Measurements from ENCODE around the gene WNK1.
"Not testable (repeated sequence)": the region's sequence is repeated elsewhere in the genome, so short reads cannot be mapped to it uniquely, and the experiment has no call there.

WNK1 gene

GRCh38 chr12:749751-750270 lies 2.6 kb upstream of the WNK1 start:
- no peak for DNase-seq

GRCh38 chr12:750366-751191 lies 1.8 kb upstream of the WNK1 start:
- no peak for DNase-seq

DNA sequence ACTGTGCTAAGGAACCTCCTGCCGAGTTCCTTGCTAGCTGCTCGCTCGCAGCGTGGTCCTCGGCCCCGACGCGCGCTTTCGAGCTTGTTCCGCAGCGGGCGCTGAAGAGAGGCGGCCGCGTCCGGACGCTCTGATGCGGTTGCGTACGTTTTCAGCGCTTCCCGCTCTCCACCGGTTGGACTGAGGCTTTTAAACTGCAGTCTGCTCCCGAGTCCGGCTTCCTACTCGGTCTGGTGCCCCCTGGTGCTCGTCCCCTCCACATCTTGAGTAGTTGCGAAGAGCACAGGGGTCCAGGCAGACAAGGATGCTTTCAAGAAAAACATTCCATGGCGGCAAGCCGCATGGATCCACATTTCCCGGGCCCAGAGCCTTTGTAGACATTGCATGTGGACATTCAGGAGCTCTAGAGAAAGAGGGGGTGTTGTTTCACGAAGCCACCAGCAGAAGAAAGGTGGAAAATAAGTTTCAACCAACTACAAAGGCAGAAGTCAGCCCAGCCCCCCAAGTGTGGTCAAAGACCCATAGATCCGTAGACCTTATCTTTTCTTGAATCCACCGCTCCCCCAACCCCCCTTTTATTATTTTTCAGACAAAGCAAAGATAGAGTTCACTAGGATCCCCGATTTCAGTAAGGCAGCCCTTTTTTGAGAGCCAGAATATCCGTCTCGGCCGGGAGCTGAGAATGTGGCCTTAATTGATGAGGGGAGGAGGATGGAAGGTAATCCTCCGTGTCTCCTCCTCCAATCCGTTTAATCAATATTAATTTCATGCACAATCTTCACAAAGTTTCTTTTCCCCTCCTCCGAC lies 984 bp upstream of the WNK1 start:
- DNase-seq: peak; percentile 98

- no peak for DNase-seq
Observed at GRCh38 chr12:752695-753610, 574 bp downstream of the WNK1 start.

- DNase-seq: no peak
Observed at GRCh38 chr12:753611-754472, 1.5 kb downstream of the WNK1 start.

- no peak for DNase-seq
Observed at GRCh38 chr12:754473-754820, 2.1 kb downstream of the WNK1 start.

DNA sequence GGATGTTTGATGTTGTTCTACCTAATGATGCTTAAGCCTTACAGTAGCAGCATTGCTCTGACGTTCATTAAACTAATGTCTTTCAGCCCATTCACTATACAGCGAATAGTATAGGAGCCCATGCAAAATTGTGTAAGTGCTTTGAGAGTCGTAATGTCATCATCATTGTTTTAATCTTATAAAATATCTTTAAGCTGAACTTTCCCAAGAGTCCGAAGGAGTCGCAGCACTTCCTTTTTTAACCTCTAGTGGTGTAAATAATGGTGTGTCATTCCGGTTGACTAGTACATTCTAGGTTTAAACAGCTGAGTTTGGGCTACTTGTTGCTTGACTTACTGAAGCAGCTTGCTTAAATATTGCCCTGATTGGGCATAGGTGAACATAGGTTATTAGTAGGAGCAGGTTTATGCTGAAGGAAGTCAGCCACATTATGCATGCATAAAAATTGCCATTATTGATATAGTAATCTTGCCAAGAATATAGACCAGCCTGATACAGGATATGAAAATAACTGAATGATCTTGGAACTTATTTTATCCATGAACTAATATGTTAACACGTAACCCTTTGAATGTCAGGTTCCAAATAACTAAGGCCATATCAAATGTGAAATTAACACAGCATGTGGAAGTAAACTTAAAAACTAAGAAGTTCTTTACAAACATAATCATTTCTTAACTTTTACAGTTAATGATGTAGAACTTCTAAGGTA lies 2.6 kb downstream of the WNK1 start:
- no peak for DNase-seq

DNA sequence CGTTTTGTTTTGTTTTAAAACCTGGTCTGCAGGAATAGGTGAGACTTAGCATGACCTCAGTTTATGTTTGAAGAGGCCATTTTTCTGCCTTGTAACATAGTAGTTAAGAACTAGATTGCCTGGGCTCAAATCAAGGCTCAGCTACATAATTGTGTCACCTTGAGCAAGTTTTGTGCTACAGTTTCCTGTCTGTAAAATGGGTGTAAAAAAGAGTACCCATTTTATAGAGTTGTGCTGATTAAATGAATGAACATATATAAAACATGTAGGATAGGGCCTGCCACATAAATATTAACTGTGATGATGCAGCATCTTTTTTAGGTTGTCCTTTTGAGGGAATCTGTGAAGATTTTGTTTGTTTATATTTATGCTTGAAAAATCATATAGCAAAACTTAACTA lies 7.2 kb downstream of the WNK1 start:
- no peak for DNase-seq

- no peak for DNase-seq
Observed at GRCh38 chr12:761256-761655, 8.9 kb downstream of the WNK1 start.

DNA sequence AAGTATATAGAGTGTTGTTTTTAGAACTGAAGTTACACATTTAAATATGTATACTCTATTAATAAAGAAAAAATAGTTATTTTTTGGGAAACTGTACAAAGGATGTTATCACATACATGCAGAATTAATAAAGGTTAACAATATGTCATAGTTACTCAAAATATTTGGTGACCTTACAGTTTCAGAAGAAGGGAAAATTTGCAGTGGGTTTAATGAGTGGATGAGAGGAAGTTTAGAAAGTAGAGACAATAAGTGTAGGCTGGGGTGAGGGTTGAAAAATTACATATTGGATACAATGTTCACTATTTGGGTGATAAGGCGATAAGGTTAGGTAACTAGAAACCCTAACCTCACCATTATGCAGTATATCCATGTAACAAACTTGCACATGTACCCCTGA lies 13.5 kb downstream of the WNK1 start:
- DNase-seq: no peak

- no peak for DNase-seq
Observed at GRCh38 chr12:768434-768833, 16.1 kb downstream of the WNK1 start.

- DNase-seq: no peak
Observed at GRCh38 chr12:770479-770878, 18.1 kb downstream of the WNK1 start.

- DNase-seq: no peak
Observed at GRCh38 chr12:772056-772697, 19.8 kb downstream of the WNK1 start.

- DNase-seq: no peak
Observed at GRCh38 chr12:774051-774614, 21.8 kb downstream of the WNK1 start.

DNA sequence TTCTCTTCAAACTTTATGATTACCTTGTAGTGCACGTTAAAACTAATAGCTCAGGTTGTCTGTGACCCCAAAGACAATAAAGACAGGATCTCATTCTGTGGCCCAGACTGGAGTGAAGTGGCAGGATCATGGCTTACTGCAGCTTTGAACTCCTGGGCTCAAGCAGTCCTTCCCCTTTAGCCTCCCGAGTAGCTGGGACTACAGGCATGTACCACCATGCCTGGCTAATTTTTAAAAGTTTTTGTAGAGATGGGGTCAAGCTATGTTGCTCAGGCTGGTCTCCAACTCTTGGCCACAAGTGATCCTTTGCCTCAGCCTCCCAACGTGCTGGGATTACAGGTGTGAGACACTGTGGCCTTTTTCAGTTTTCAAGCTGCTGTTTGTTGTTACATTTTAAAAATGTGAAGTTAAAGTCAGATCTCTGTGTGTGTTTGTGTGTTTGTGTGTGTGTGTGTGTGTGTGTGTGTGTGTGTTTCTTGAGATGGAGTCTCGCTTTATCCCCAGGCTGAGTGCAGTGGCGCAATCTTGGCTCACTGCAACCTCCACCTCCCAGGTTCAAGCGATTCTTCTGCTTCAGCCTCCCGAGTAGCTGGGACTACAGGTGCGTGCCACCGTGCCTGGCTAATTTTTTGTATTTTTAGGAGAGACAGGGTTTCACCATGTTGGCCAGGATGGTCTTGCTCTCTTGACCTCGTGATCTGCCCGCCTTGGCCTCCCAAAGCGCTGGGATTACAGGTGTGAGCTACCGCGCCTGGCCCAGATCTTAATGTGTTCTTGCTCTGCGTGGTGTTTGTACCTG lies 23.8 kb downstream of the WNK1 start:
- not testable (repeated sequence) for DNase-seq

GRCh38 chr12:776772-777373 lies 24.5 kb downstream of the WNK1 start:
- DNase-seq: not testable (repeated sequence)

- no peak for DNase-seq
Observed at GRCh38 chr12:777550-778047, 25.2 kb downstream of the WNK1 start.

- DNase-seq: no peak
Observed at GRCh38 chr12:778615-779014, 26.2 kb downstream of the WNK1 start.
